Measurements from ENCODE around the gene ADIPOR2. TPM values are rescaled to one million over a fixed set of nuclear protein-coding genes. Genes with fewer than 3 reads are reported as not detected.

Gene ADIPOR2
- polyA plus RNA-seq, 2 of the 4 experiments (the other 2 are of a cell fraction): 60.4 to 65.4 TPM

DNA sequence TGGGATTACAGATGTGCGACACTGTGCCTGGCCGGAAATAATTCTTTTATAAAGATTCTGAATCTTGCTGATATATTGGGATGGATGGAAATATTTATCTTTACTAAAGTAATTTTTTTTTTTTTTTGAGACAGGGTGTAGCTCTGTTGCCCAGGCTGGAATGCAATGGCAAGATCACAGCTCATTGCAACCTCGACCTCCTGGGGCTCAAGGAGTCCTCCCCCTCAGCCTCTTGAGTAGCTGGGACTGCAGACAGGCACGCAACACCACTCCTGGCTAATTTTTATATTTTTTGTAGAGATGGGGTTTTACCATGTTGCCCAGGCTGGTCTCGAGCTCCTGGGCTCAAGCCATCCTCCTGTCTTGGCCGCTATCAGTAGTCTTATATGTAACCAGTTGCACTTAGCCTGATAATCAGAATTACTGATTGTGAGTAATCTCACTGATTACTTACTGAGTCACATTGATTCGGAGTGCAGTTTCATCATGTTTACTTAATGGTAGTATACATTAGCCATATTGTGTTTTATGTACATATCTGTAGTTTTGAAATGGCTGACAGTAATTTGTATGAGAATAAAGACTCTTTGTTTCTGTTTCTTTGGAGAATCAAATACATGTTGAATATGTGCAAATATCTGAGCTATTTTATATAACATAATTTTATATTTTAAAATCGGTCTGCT, 79.1 kb downstream of the ADIPOR2 start (continued):
- TF ChIP-seq CHD4 (IDR thresholded peaks at IDR 0.05; ENCODE audit: borderline replicate concordance) (no peak), SMC3 (IDR thresholded peaks at IDR 0.05) (no peak)
- TF ChIP-seq, protein P1, sequence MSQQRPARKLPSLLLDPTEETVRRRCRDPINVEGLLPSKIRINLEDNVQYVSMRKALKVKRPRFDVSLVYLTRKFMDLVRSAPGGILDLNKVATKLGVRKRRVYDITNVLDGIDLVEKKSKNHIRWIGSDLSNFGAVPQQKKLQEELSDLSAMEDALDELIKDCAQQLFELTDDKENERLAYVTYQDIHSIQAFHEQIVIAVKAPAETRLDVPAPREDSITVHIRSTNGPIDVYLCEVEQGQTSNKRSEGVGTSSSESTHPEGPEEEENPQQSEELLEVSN (IDR thresholded peaks at IDR 0.05; ENCODE audit: borderline replicate concordance, low read depth): no peak

GRCh38 chr12:1773937-1774655, 83.2 kb downstream of the ADIPOR2 start:
- no peak overlapping the region for H3K4me3 ChIP-seq
- no peaks in the 10 kb centered on the region for H3K9me3 ChIP-seq
- no peak overlapping the region for H3K27ac ChIP-seq
- ChIA-PET CTCF (interaction anchor here (0.9 to 2.5 kb wide), 2 partner anchors 74 to 139 kb away, joined by 3 to 7 read pairs; no protein-coding TSS in a partner anchor), POLR2A (no interaction called here)
- TF ChIP-seq, protein P2, sequence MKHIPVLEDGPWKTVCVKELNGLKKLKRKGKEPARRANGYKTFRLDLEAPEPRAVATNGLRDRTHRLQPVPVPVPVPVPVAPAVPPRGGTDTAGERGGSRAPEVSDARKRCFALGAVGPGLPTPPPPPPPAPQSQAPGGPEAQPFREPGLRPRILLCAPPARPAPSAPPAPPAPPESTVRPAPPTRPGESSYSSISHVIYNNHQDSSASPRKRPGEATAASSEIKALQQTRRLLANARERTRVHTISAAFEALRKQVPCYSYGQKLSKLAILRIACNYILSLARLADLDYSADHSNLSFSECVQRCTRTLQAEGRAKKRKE (CRISPR knock-in tag; IDR thresholded peaks at IDR 0.05; ENCODE audit: low read depth): no peak
- TF ChIP-seq TFCP2L1 (CRISPR knock-in tag; IDR thresholded peaks at IDR 0.05): no peak
- TF ChIP-seq FOSL2 (IDR thresholded peaks at IDR 0.05): no peak
- TF ChIP-seq FOSL2 (CRISPR knock-in tag; IDR thresholded peaks at IDR 0.05): no peak
- no peak for TF ChIP-seq HOXA7 (CRISPR knock-in tag; IDR thresholded peaks at IDR 0.05)
- no peak for TF ChIP-seq MAX (IDR thresholded peaks at IDR 0.05)
- TF ChIP-seq NR3C1 (IDR thresholded peaks at IDR 0.05): no peak
- no peak for TF ChIP-seq RNF2 (IDR thresholded peaks at IDR 0.05; ENCODE audit: borderline replicate concordance, low read depth)
- no peak for TF ChIP-seq MAZ (IDR thresholded peaks at IDR 0.05; ENCODE audit: borderline replicate concordance, low read depth, low read length)
- TF ChIP-seq, protein P1 (IDR thresholded peaks at IDR 0.05; ENCODE audit: borderline replicate concordance, low read depth): no peak
- TF ChIP-seq FOSB (CRISPR knock-in tag; IDR thresholded peaks at IDR 0.05): no peak
- no peak for TF ChIP-seq CBX8 (IDR thresholded peaks at IDR 0.05)
- 74% methylated on average over 4 of the region's 4 CpGs for WGBS (ENCODE audit: missing lambda C conversion rate)
- ATAC-seq: 0 out of 6 replicates have a peak, but pooled peaks of 1 of the 2 experiments have one; percentile 30
- DNase-seq (ENCODE audit: low read depth in 1 of 2, low spot score in 1 of 2): no peak
- no peak overlapping the region for H3K4me2 ChIP-seq
- peaks cover 45% of the 10 kb centered on the region for H3K4me1 ChIP-seq
- peak; percentile 23 for FAIRE-seq

GRCh38 chr12:1776170-1776921, 85.5 kb downstream of the ADIPOR2 start:
- H3K4me3 ChIP-seq: no peak overlapping the region
- H3K27ac ChIP-seq: peak overlapping the region; percentile 37 to 67; a peak in 5 of 6 replicates
- no peaks in the 10 kb centered on the region for H3K9me3 ChIP-seq
- peak overlapping the region; percentile 71 for H3K4me2 ChIP-seq
- H3K4me1 ChIP-seq: peaks cover 32% of the 10 kb centered on the region
- DNase-seq (ENCODE audit: low read depth in 1 of 2, low spot score in 1 of 2) (peak; percentile 48 to 65), ATAC-seq (peak; percentile 87 to 93; a peak in 5 of 6 replicates), FAIRE-seq (peak; percentile 18)
- ChIA-PET CTCF (interaction anchor here (0.8 to 2.8 kb wide), 12 partner anchors 9 to 164 kb away, joined by 3 to 23 read pairs (median 4); no protein-coding TSS in a partner anchor), POLR2A (interaction anchor here (1.1 to 1.2 kb wide), 2 partner anchors 8 to 86 kb away, joined by 3 to 6 read pairs; no protein-coding TSS in a partner anchor)
- TF ChIP-seq CEBPB (IDR thresholded peaks at IDR 0.05) (no peak), ZFP36 (IDR thresholded peaks at IDR 0.05; ENCODE audit: borderline replicate concordance, partially characterized antibody) (no peak), MAZ (IDR thresholded peaks at IDR 0.05; ENCODE audit: borderline replicate concordance, low read depth, low read length) (no peak)
- 54% methylated on average over 4 of the region's 4 CpGs for WGBS (ENCODE audit: missing lambda C conversion rate)
